ENCODE results near the gene MED29. TPM values are rescaled to one million over a fixed set of nuclear protein-coding genes. Genes with fewer than 3 reads are reported as not detected.

Gene MED29
- 10 to 100 TPM; 43.1 to 51.3 TPM for total RNA-seq
- polyA plus RNA-seq, result 10 to 100 TPM; 50.6 to 59.8 TPM

GRCh38 chr19:39390751-39391437 is at the start of gene MED29, which contains the start of gene PAF1:
MED29 (plus strand) TSS chr19:39391378; CDS start chr19:39391423, 45 bp downstream.
PAF1 (minus strand) TSS chr19:39391106; CDS start chr19:39390864, 242 bp downstream.
- intact Hi-C loops (cut with micrococcal nuclease), result loop anchor here (1.0 to 5.0 kb wide), 6 partner anchors 11 to 264 kb away; partner anchors contain the start of genes PAK4, PLEKHG2, SAMD4B and SUPT5H
- Mint-ChIP-seq H3K4me1 (peaks cover 22 to 46% (median 33%) of the 10 kb centered on the region in 4 donors), H3K27ac (peak within 1 kb of the TSS; percentile 93 to 100 (median 100)), H3K9me3 (no peaks in the 10 kb centered on the region), H3K36me3 (peaks cover 42 to 75% of the 10 kb centered on the region in 2 donors), H3K4me3 (peak within 1 kb of the TSS; percentile 90 to 99 (median 98)), H3K27me3 (no peaks in the 10 kb centered on the region)
- Histone ChIP-seq H3K27ac (ENCODE audit: low read depth, low read length) (peak within 1 kb of the TSS; percentile 99), H3K27me3 (ENCODE audit: insufficient read depth, low read length) (no peaks in the 10 kb centered on the region), H3K4me3 (ENCODE audit: low read length in 2 of 2) (peak within 1 kb of the TSS; percentile 71 to 93), H3K4me1 (ENCODE audit: insufficient read depth, low read length) (peaks cover 26% of the 10 kb centered on the region), H3K9me3 (ENCODE audit: control insufficient read depth in 1 of 2, low read length in 2 of 2) (no peaks in the 10 kb centered on the region), H3K36me3 (ENCODE audit: insufficient read depth, low read length) (peaks cover 55% of the 10 kb centered on the region)
- POLR2A ChIA-PET (ENCODE audit: partially characterized antibody), result interaction anchor here (0.6 to 5.6 kb wide), 22 partner anchors 13 to 1016 kb away, joined by 3 to 181 read pairs (median 5); partner anchors contain the start of genes EID2, EID2B, GMFG and PAK4
- CTCF ChIA-PET (ENCODE audit: partially characterized antibody), result interaction anchor here (0.6 to 15.4 kb wide), 5 partner anchors 21 to 153 kb away, joined by 3 to 215 read pairs (median 6); partner anchors contain the start of genes EID2B, PLEKHG2 and RPS16
- DNase-seq, result peak; percentile 96 to 99 (median 99)

GRCh38 chr19:39341719-39342604 is 49.2 kb upstream of the MED29 start, which contains the start of gene SAMD4B:
SAMD4B (plus strand) TSS chr19:39342421; CDS start chr19:39356894, 14,473 bp downstream.
- H3K4me1 ChIP-seq (ENCODE audit: insufficient read depth, low read length), result peaks cover 64% of the 10 kb centered on the region
- ChIA-PET CTCF (ENCODE audit: partially characterized antibody) (interaction anchor here (0.8 to 1.9 kb wide), 6 partner anchors 11 to 94 kb away, joined by 3 to 5 read pairs (median 4); partner anchors contain the start of gene RPS16), POLR2A (ENCODE audit: partially characterized antibody) (interaction anchor here (0.6 to 3.7 kb wide), 18 partner anchors 8 to 104 kb away, joined by 3 to 29 read pairs (median 8); partner anchors contain the start of genes IFNL1, MED29, PAF1 and PLEKHG2)
- peaks cover 50 to 77% (median 64%) of the 10 kb centered on the region in 4 donors for H3K4me1 Mint-ChIP-seq
- peak; percentile 99 to 100 (median 99) for DNase-seq
- peak within 1 kb of the TSS; percentile 86 to 91 for H3K4me3 ChIP-seq (ENCODE audit: low read length in 2 of 2)
- no peaks in the 10 kb centered on the region for H3K9me3 Mint-ChIP-seq
- no peaks in the 10 kb centered on the region for H3K9me3 ChIP-seq (ENCODE audit: control insufficient read depth in 1 of 2, low read length in 2 of 2)
- H3K36me3 Mint-ChIP-seq, result peaks cover 4 to 23% of the 10 kb centered on the region in 2 donors
- H3K27me3 Mint-ChIP-seq, result no peaks in the 10 kb centered on the region
- peak within 1 kb of the TSS; percentile 87 to 99 (median 94) for H3K4me3 Mint-ChIP-seq
- H3K27ac Mint-ChIP-seq, result peak within 1 kb of the TSS; percentile 91 to 98 (median 95)
- H3K27ac ChIP-seq (ENCODE audit: low read depth, low read length), result peak within 1 kb of the TSS; percentile 78
- intact Hi-C loops (cut with micrococcal nuclease), result loop anchor here (1.0 to 5.0 kb wide), 5 partner anchors 49 to 480 kb away; partner anchors contain the start of genes MED29, PAF1, PAK4 and PLEKHG2
- no peaks in the 10 kb centered on the region for H3K36me3 ChIP-seq (ENCODE audit: insufficient read depth, low read length)
- H3K27me3 ChIP-seq (ENCODE audit: insufficient read depth, low read length), result no peaks in the 10 kb centered on the region

DNA sequence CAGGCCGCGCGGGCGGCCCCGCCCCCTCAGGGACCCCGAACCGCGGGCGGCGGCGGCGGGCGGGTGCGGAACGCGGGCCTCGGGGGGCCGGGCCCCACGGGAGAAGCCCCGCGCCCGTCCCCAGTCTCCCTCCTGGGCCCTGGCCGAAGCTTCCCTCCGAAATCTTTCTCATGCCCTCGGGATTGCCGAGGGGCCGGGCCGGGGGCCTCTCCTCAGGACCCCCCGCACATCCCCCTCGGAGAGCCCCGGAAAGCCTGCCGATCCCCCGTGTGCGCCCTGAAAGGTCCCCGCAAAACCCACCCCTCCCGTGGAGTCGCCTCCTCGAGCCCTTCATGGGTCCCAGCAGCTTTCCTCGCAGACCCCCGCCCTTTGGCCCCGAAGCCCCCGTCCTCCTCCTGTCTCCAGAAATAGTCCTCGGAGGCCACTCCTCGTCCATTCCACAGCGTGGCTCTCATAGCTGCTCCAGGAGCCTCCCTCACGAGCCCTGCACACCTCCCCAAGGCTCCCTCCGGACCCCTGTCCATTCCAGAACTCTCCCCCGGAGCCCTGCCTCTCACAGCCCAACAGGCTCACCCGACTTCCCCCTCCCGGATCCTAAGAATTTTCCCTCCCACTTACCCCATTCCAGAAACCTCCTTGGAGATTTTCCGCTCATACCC is 48.4 kb upstream of the MED29 start:
- H3K9me3 ChIP-seq (ENCODE audit: control insufficient read depth in 1 of 2, low read length in 2 of 2), result no peaks in the 10 kb centered on the region
- Mint-ChIP-seq H3K36me3 (peaks cover 4 to 31% of the 10 kb centered on the region in 2 donors), H3K9me3 (no peaks in the 10 kb centered on the region), H3K4me1 (peaks cover 51 to 77% (median 63%) of the 10 kb centered on the region in 4 donors), H3K4me3 (peak overlapping the region; percentile 80 to 88 (median 83)), H3K27me3 (no peaks in the 10 kb centered on the region), H3K27ac (peak overlapping the region; percentile 88 to 95 (median 92))
- peak overlapping the region; percentile 29 to 73 for H3K4me3 ChIP-seq (ENCODE audit: low read length in 2 of 2)
- POLR2A ChIA-PET (ENCODE audit: partially characterized antibody), result interaction anchor here (0.9 to 3.7 kb wide), 16 partner anchors 7 to 102 kb away, joined by 3 to 29 read pairs (median 8); partner anchors contain the start of genes IFNL1, MED29, PAF1 and PLEKHG2
- CTCF ChIA-PET (ENCODE audit: partially characterized antibody), result interaction anchor here (0.8 to 1.9 kb wide), 7 partner anchors 11 to 93 kb away, joined by 3 to 5 read pairs (median 3); partner anchors contain the start of gene RPS16
- no peak for DNase-seq
- H3K4me1 ChIP-seq (ENCODE audit: insufficient read depth, low read length), result peaks cover 57% of the 10 kb centered on the region
- no peaks in the 10 kb centered on the region for H3K27me3 ChIP-seq (ENCODE audit: insufficient read depth, low read length)
- H3K27ac ChIP-seq (ENCODE audit: low read depth, low read length), result peak overlapping the region; percentile 77
- intact Hi-C loops (cut with micrococcal nuclease), result loop anchor here (1.0 to 5.0 kb wide), 5 partner anchors 49 to 480 kb away; partner anchors contain the start of genes MED29, PAF1, PAK4 and PLEKHG2
- H3K36me3 ChIP-seq (ENCODE audit: insufficient read depth, low read length), result no peaks in the 10 kb centered on the region

DNA sequence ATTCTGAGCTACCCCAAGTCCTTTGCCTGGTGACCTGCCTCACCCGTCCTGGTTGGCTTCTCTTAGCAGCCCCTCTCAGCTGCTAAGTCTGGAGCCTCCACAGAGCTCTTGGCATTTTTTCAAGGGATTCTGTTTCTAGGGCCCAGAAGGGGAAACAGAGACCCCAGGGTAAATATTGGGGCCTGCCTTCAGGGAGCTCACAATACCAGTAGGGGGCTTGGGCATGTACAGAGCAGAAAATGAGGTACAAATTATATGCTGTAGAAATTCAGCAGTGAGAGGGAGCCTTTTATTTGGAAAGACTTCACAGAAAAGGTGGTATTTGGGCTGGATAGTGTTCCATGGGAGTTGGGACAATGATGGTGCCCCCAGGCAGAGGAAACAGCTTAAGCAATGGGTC is 45.2 kb upstream of the MED29 start:
- Histone ChIP-seq H3K4me1 (ENCODE audit: insufficient read depth, low read length) (peaks cover 43% of the 10 kb centered on the region), H3K27ac (ENCODE audit: low read depth, low read length) (no peak overlapping the region), H3K36me3 (ENCODE audit: insufficient read depth, low read length) (peaks cover 7% of the 10 kb centered on the region), H3K27me3 (ENCODE audit: insufficient read depth, low read length) (no peaks in the 10 kb centered on the region), H3K9me3 (ENCODE audit: control insufficient read depth in 1 of 2, low read length in 2 of 2) (no peaks in the 10 kb centered on the region), H3K4me3 (ENCODE audit: low read length in 2 of 2) (no peak overlapping the region)
- peaks cover 43 to 71% (median 60%) of the 10 kb centered on the region in 4 donors for H3K4me1 Mint-ChIP-seq
- peak overlapping the region in 6 of 7 donors; percentile 68 to 92 (median 86) for H3K27ac Mint-ChIP-seq
- intact Hi-C loops (cut with micrococcal nuclease), result no loop called here
- H3K27me3 Mint-ChIP-seq, result no peaks in the 10 kb centered on the region
- H3K4me3 Mint-ChIP-seq, result peak overlapping the region in 2 of 8 donors; percentile 9 to 10
- POLR2A ChIA-PET (ENCODE audit: partially characterized antibody), result interaction anchor here (0.9 to 1.3 kb wide), 3 partner anchors 10 to 90 kb away, joined by 4 to 5 read pairs (median 4); partner anchors contain the start of genes GMFG and RPS16
- no peak for DNase-seq
- CTCF ChIA-PET (ENCODE audit: partially characterized antibody), result no interaction called here
- no peaks in the 10 kb centered on the region for H3K9me3 Mint-ChIP-seq
- peaks cover 15 to 48% of the 10 kb centered on the region in 2 donors for H3K36me3 Mint-ChIP-seq

GRCh38 chr19:39347332-39348164 is 43.6 kb upstream of the MED29 start:
- ChIA-PET POLR2A (ENCODE audit: partially characterized antibody) (interaction anchor here (0.7 kb wide), 1 partner anchor 69 kb away, joined by 3 read pairs; no protein-coding TSS in a partner anchor), CTCF (ENCODE audit: partially characterized antibody) (interaction anchor here (0.7 to 1.2 kb wide), 2 partner anchors 64 to 204 kb away, joined by 3 to 4 read pairs; no protein-coding TSS in a partner anchor)
- H3K36me3 ChIP-seq (ENCODE audit: insufficient read depth, low read length), result peaks cover 13% of the 10 kb centered on the region
- Mint-ChIP-seq H3K9me3 (no peaks in the 10 kb centered on the region), H3K4me1 (peaks cover 39 to 70% (median 58%) of the 10 kb centered on the region in 4 donors), H3K4me3 (no peak overlapping the region), H3K27ac (peak overlapping the region in 5 of 7 donors; percentile 33 to 62 (median 47)), H3K36me3 (peaks cover 20 to 59% of the 10 kb centered on the region in 2 donors), H3K27me3 (no peaks in the 10 kb centered on the region)
- H3K4me1 ChIP-seq (ENCODE audit: insufficient read depth, low read length), result peaks cover 48% of the 10 kb centered on the region
- DNase-seq, result no peak
- no peaks in the 10 kb centered on the region for H3K9me3 ChIP-seq (ENCODE audit: control insufficient read depth in 1 of 2, low read length in 2 of 2)
- H3K27ac ChIP-seq (ENCODE audit: low read depth, low read length), result no peak overlapping the region
- intact Hi-C loops (cut with micrococcal nuclease), result no loop called here
- H3K4me3 ChIP-seq (ENCODE audit: low read length in 2 of 2), result no peak overlapping the region
- no peaks in the 10 kb centered on the region for H3K27me3 ChIP-seq (ENCODE audit: insufficient read depth, low read length)

Data from CD4-positive, alpha-beta memory T cell (primary cell).